ENCODE data around the gene BLOC1S6. TPM values are rescaled to one million over a fixed set of nuclear protein-coding genes. Genes with fewer than 3 reads are reported as not detected.
A peak's percentile ranks its signal among the peaks of the same experiment; 100 is the strongest.

Gene BLOC1S6
- polyA plus RNA-seq, 2 of the 4 experiments (the other 2 are of a cell fraction), result 19.0 to 30.9 TPM

GRCh38 chr15:45618813-45619212 lies 31.6 kb downstream of the BLOC1S6 start:
- ChIA-PET POLR2A (no interaction called here), CTCF (interaction anchor here (1.0 to 1.3 kb wide), 2 partner anchors 15 to 189 kb away, joined by 3 read pairs; no protein-coding TSS in a partner anchor)
- FAIRE-seq, result no peak
- H3K4me3 ChIP-seq, result no peak overlapping the region
- no peaks in the 10 kb centered on the region for H3K4me1 ChIP-seq
- peak in 1 of 2 experiments; percentile 46; a peak in 1 of 6 replicates for ATAC-seq
- DNase-seq (ENCODE audit: low read depth in 1 of 2, low spot score in 1 of 2), result peak in 1 of 2 experiments; percentile 25
- 85% methylated on average over 5 of the region's 5 CpGs for WGBS (ENCODE audit: missing lambda C conversion rate)
- no peak for TF ChIP-seq NPAS2 (CRISPR knock-in tag; IDR thresholded peaks at IDR 0.05; ENCODE audit: borderline replicate concordance)
- TF ChIP-seq POLR2A (IDR thresholded peaks at IDR 0.05; ENCODE audit: low read length), result no peak
- no peak for TF ChIP-seq FOSB (CRISPR knock-in tag; IDR thresholded peaks at IDR 0.05)
- TF ChIP-seq POLR2AphosphoS2 (conservative IDR thresholded peaks at IDR 0.05; ENCODE audit: low read length), result no peak
- TF ChIP-seq RNF2 (IDR thresholded peaks at IDR 0.05; ENCODE audit: borderline replicate concordance, low read depth), result no peak
- no peak for TF ChIP-seq NFE2L2 (conservative IDR thresholded peaks at IDR 0.05; ENCODE audit: low read length)
- no peak for TF ChIP-seq ELK1 (IDR thresholded peaks at IDR 0.05; ENCODE audit: low read depth, low read length)
- no peak for TF ChIP-seq GATA3 (IDR thresholded peaks at IDR 0.05; ENCODE audit: borderline replicate concordance)
- TF ChIP-seq CHD4 (IDR thresholded peaks at IDR 0.05; ENCODE audit: borderline replicate concordance), result no peak
- no peak for TF ChIP-seq FOXS1 (CRISPR knock-in tag; IDR thresholded peaks at IDR 0.05)
- TF ChIP-seq ESRRA (IDR thresholded peaks at IDR 0.05; ENCODE audit: borderline replicate concordance, low read length), result no peak
- TF ChIP-seq MAX (IDR thresholded peaks at IDR 0.05), result no peak
- TF ChIP-seq RCOR1 (IDR thresholded peaks at IDR 0.05; ENCODE audit: low read depth, low read length), result no peak
- no peak for TF ChIP-seq ZNF302 (CRISPR knock-in tag; IDR thresholded peaks at IDR 0.05)
- no peak for TF ChIP-seq CEBPB (IDR thresholded peaks at IDR 0.05)
- TF ChIP-seq KDM5A (IDR thresholded peaks at IDR 0.05), result no peak
- TF ChIP-seq RFX5 (IDR thresholded peaks at IDR 0.05), result no peak
- no peak for TF ChIP-seq HEYL (CRISPR knock-in tag; IDR thresholded peaks at IDR 0.05)
- no peak for TF ChIP-seq CBX8 (IDR thresholded peaks at IDR 0.05)
- H3K4me2 ChIP-seq, result no peak overlapping the region
- no peaks in the 10 kb centered on the region for H3K9me3 ChIP-seq
- no peak overlapping the region for H3K27ac ChIP-seq

GRCh38 chr15:45628136-45628535 lies 41.0 kb downstream of the BLOC1S6 start:
- peaks cover 10% of the 10 kb centered on the region; the same call in 2 of the 3 replicates for H3K4me1 ChIP-seq
- WGBS (ENCODE audit: missing lambda C conversion rate), result 90% methylated on average over 7 of the region's 7 CpGs
- POLR2A ChIA-PET, result no interaction called here

More at GRCh38 chr15:45628136-45628535, 41.0 kb downstream of the BLOC1S6 start:
- Histone ChIP-seq H3K9me3 (no peaks in the 10 kb centered on the region), H3K4me3 (no peak overlapping the region), H3K4me2 (no peak overlapping the region), H3K27ac (no peak overlapping the region)
- FAIRE-seq, result no peak
- CTCF ChIA-PET, result no interaction called here
- no peak for ATAC-seq
- TF ChIP-seq HOXB13 (CRISPR knock-in tag; IDR thresholded peaks at IDR 0.05; ENCODE audit: low read depth) (no peak), E2F6 (IDR thresholded peaks at IDR 0.05; ENCODE audit: borderline replicate concordance, low read depth) (no peak), GATA3 (IDR thresholded peaks at IDR 0.05; ENCODE audit: borderline replicate concordance) (no peak), FOSB (CRISPR knock-in tag; IDR thresholded peaks at IDR 0.05) (no peak), HEYL (CRISPR knock-in tag; IDR thresholded peaks at IDR 0.05) (no peak), RCOR1 (IDR thresholded peaks at IDR 0.05; ENCODE audit: low read depth, low read length) (no peak), HDAC2 (IDR thresholded peaks at IDR 0.05) (no peak), TP53 (CRISPR knock-in tag; IDR thresholded peaks at IDR 0.05) (no peak), NPAS2 (CRISPR knock-in tag; IDR thresholded peaks at IDR 0.05; ENCODE audit: borderline replicate concordance) (no peak), ZNF302 (CRISPR knock-in tag; IDR thresholded peaks at IDR 0.05) (no peak), ZC3H11A (IDR thresholded peaks at IDR 0.05) (no peak), EP300 (IDR thresholded peaks at IDR 0.05) (no peak), NFE2L2 (conservative IDR thresholded peaks at IDR 0.05; ENCODE audit: low read length) (no peak)
- no peak for DNase-seq (ENCODE audit: low read depth in 1 of 2, low spot score in 1 of 2)

All from A549 (cell line).